CD4-positive, alpha-beta T cell treated with Interleukin-1 beta for 1 hour (primary cell): ENCODE results near the gene HELQ.
"Not testable (repeated sequence)": the region's sequence is repeated elsewhere in the genome, so short reads cannot be mapped to it uniquely, and the experiment has no call there.

Experiments used
- DNase-seq, 2 donors: peaks; one replicate each; pipeline ENCODE4 v3.0.0-alpha.2; 2020 to 2022

HELQ gene

GRCh38 chr4:83455281-83456183, at the start of gene HELQ, which contains the start of gene MRPS18C:
TSS of gene HELQ (minus strand) at chr4:83455823. CDS start at chr4:83455693, 130 bp downstream.
TSS of gene MRPS18C (plus strand) at chr4:83456058. CDS start at chr4:83456078, 20 bp downstream.
- peak; percentile 97 to 98 for DNase-seq

- DNase-seq = peak in 1 of 2 donors; percentile 2
Observed at GRCh38 chr4:83504996-83505395, 49.4 kb upstream of the HELQ start.

- DNase-seq = no peak
Observed at GRCh38 chr4:83504503-83504902, 48.9 kb upstream of the HELQ start.

- peak; percentile 4 to 40 for DNase-seq
Observed at GRCh38 chr4:83503974-83504373, 48.4 kb upstream of the HELQ start.

- DNase-seq = not testable (repeated sequence)
Observed at GRCh38 chr4:83501671-83502070, 46.0 kb upstream of the HELQ start.

- DNase-seq = no peak
Observed at GRCh38 chr4:83498187-83498586, 42.6 kb upstream of the HELQ start.

GRCh38 chr4:83496085-83496917, 40.7 kb upstream of the HELQ start:
- not testable (repeated sequence) for DNase-seq

- DNase-seq = peak; percentile 5 to 51
Observed at GRCh38 chr4:83490876-83491450, 35.3 kb upstream of the HELQ start.

- no peak for DNase-seq
Observed at GRCh38 chr4:83489711-83490326, 34.2 kb upstream of the HELQ start.

- no peak for DNase-seq
Observed at GRCh38 chr4:83486457-83487129, 31.0 kb upstream of the HELQ start.

- peak; percentile 94 for DNase-seq
Observed at GRCh38 chr4:83484500-83485461, 29.2 kb upstream of the HELQ start, which contains the start of gene ABRAXAS1. TSS of gene ABRAXAS1 (minus strand) at chr4:83485100. CDS start at chr4:83485072, 28 bp downstream.

- no peak for DNase-seq
Observed at GRCh38 chr4:83473966-83474365, 18.3 kb upstream of the HELQ start.

- no peak for DNase-seq
Observed at GRCh38 chr4:83473423-83473822, 17.8 kb upstream of the HELQ start.

GRCh38 chr4:83456184-83456501, 520 bp upstream of the HELQ start:
- no peak for DNase-seq

GRCh38 chr4:83454686-83455085, 937 bp downstream of the HELQ start:
- DNase-seq = no peak

- no peak for DNase-seq
Observed at GRCh38 chr4:83449009-83449408, 6.6 kb downstream of the HELQ start.

GRCh38 chr4:83440899-83441298, 14.7 kb downstream of the HELQ start:
- DNase-seq = no peak

GRCh38 chr4:83440148-83440814, 15.3 kb downstream of the HELQ start:
- no peak for DNase-seq

GRCh38 chr4:83438719-83439118, 16.9 kb downstream of the HELQ start:
- no peak for DNase-seq

GRCh38 chr4:83436680-83437079, 18.9 kb downstream of the HELQ start:
- DNase-seq = no peak
